ENCODE measurements around the gene BICC1. TPM values are rescaled to one million over a fixed set of nuclear protein-coding genes. Genes with fewer than 3 reads are reported as not detected.

BICC1 gene
- total and polyA plus RNA-seq, 4 donors, result 0.82 to 6.1 (median 4.5) TPM

GRCh38 chr10:58615237-58615935 lies 102.7 kb downstream of the BICC1 start:
- no peaks in the 10 kb centered on the region for H3K27me3 ChIP-seq (ENCODE audit: control insufficient read depth in 4 of 4, insufficient read depth in 4 of 4, low read length in 3 of 4)
- no peaks in the 10 kb centered on the region for H3K36me3 ChIP-seq (ENCODE audit: control insufficient read depth in 4 of 4, insufficient read depth in 3 of 4, low read depth in 1 of 4, low read length in 3 of 4)
- no peaks in the 10 kb centered on the region for H3K4me1 ChIP-seq (ENCODE audit: control insufficient read depth in 4 of 4, insufficient read depth in 4 of 4, low read length in 3 of 4)
- H3K27ac ChIP-seq (ENCODE audit: low read depth in 1 of 2, low read length in 2 of 2), result no peak overlapping the region
- no peak overlapping the region for H3K4me3 ChIP-seq (ENCODE audit: low read depth in 1 of 3, low read length in 3 of 3)
- WGBS, result 90% methylated on average over 14 of the region's 14 CpGs
- no peak for DNase-seq (ENCODE audit: low spot score)
- TF ChIP-seq EGR1 (IDR thresholded peaks at IDR 0.05; ENCODE audit: low read depth in 2 of 2), result no peak
- TF ChIP-seq HNF4G (IDR thresholded peaks at IDR 0.05), result no peak
- no peak for TF ChIP-seq RAD21 (IDR thresholded peaks at IDR 0.05)
- no peak for TF ChIP-seq REST (IDR thresholded peaks at IDR 0.05)
- TF ChIP-seq TAF1 (conservative IDR thresholded peaks at IDR 0.05), result no peak
- TF ChIP-seq SP1 (IDR thresholded peaks at IDR 0.05), result no peak
- no peak for TF ChIP-seq CTCF (IDR thresholded peaks at IDR 0.05; ENCODE audit: low read depth, low read length, missing input control)
- TF ChIP-seq HNF4A (conservative IDR thresholded peaks at IDR 0.05), result no peak
- no peak for TF ChIP-seq FOXA2 (IDR thresholded peaks at IDR 0.05)
- TF ChIP-seq ATF3 (IDR thresholded peaks at IDR 0.05), result no peak
- no peak for TF ChIP-seq NR2F2 (IDR thresholded peaks at IDR 0.05)
- TF ChIP-seq RXRA (IDR thresholded peaks at IDR 0.05), result no peak
- no peak for TF ChIP-seq GABPA (IDR thresholded peaks at IDR 0.05 in 1 of 2, conservative IDR thresholded peaks at IDR 0.05 in 1 of 2)
- TF ChIP-seq MAX (IDR thresholded peaks at IDR 0.05), result no peak
- TF ChIP-seq JUND (IDR thresholded peaks at IDR 0.05), result no peak
- no peak for TF ChIP-seq ZBTB33 (IDR thresholded peaks at IDR 0.05)
- TF ChIP-seq FOXA1 (IDR thresholded peaks at IDR 0.05), result no peak
- no peak for TF ChIP-seq YY1 (IDR thresholded peaks at IDR 0.05)
- H3K9ac ChIP-seq (ENCODE audit: low read depth in 1 of 2, low read length in 2 of 2), result no peak overlapping the region
- no peaks in the 10 kb centered on the region for H3K9me3 ChIP-seq (ENCODE audit: control insufficient read depth in 4 of 4, low read length in 3 of 4)

All from liver (tissue), 9 donors.